ENCODE results near the gene PANX1. TPM values are rescaled to one million over a fixed set of nuclear protein-coding genes. Genes with fewer than 3 reads are reported as not detected.

Gene PANX1
- total RNA-seq, 1 donor from 2014 or later = 42.9 TPM

DNA sequence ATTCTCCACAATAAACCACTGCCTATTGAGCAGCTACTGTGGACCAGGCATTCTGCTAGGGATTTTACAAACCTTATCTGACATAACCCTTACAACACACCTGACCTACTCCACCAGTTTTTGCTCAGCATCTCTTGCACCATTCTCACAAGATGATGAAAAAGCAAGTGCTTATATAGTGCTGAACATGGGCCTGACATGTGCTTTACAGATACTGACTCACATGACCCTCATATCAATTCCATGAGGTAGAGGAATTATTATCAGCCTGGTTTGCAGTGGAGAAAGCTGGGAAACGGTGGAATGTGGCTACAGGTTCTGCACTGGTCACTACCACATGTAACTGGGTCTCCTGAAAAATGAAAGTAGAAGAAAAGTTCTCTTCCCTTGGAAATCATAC lies 37.5 kb upstream of the PANX1 start:
- H3K9me3 Mint-ChIP-seq = no peaks in the 10 kb centered on the region
- H3K4me3 Mint-ChIP-seq = no peak overlapping the region
- no peak for TF ChIP-seq CTCF (IDR thresholded peaks at IDR 0.05; ENCODE audit: unreplicated experiment)
- H3K27ac Mint-ChIP-seq = no peak overlapping the region
- no peak for DNase-seq (ENCODE audit: low spot score in 2 of 2, unreplicated experiment in 2 of 2)
- no peaks in the 10 kb centered on the region for H3K36me3 Mint-ChIP-seq
- peaks cover 19% of the 10 kb centered on the region for H3K27me3 Mint-ChIP-seq (ENCODE audit: low read depth)
- H3K4me1 Mint-ChIP-seq = no peaks in the 10 kb centered on the region

DNA sequence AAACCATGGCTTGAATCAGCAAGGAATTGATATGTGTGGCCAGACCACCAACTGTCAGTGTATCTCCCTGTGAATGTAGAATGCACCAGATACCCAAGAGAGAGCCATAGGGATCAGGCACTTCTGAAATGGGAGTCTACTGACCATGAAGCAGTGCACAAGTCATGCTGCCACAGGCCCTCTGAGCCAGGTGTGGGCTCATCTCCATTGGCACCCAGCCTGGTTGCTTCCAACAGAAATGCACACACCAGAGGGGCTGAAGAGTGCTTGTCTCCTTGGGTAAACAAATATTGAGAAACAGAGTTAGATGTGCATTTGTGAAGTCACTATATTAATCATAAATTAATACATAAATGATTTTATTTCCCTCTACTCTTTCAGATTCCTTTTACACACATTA lies 28.4 kb upstream of the PANX1 start:
- Mint-ChIP-seq H3K9me3 (peaks cover 40% of the 10 kb centered on the region), H3K4me3 (no peak overlapping the region), H3K4me1 (no peaks in the 10 kb centered on the region)

GRCh38 chr11:94103471-94103870 lies 25.2 kb upstream of the PANX1 start:
- peaks cover under 1% of the 10 kb centered on the region for H3K27me3 Mint-ChIP-seq (ENCODE audit: low read depth)
- H3K9me3 Mint-ChIP-seq = peaks cover 31% of the 10 kb centered on the region
- no peak overlapping the region for H3K4me3 Mint-ChIP-seq
- DNase-seq (ENCODE audit: low spot score in 2 of 2, unreplicated experiment in 2 of 2) = no peak
- no peaks in the 10 kb centered on the region for H3K36me3 Mint-ChIP-seq
- no peaks in the 10 kb centered on the region for H3K4me1 Mint-ChIP-seq
- no peak overlapping the region for H3K27ac Mint-ChIP-seq
- no peak for TF ChIP-seq CTCF (IDR thresholded peaks at IDR 0.05; ENCODE audit: unreplicated experiment)

More for the DNA sequence above, 28.4 kb upstream of the PANX1 start:
- H3K27ac Mint-ChIP-seq = no peak overlapping the region
- peaks cover 9% of the 10 kb centered on the region for H3K27me3 Mint-ChIP-seq (ENCODE audit: low read depth)
- no peaks in the 10 kb centered on the region for H3K36me3 Mint-ChIP-seq
- DNase-seq (ENCODE audit: low spot score in 2 of 2, unreplicated experiment in 2 of 2) = no peak
- no peak for TF ChIP-seq CTCF (IDR thresholded peaks at IDR 0.05; ENCODE audit: unreplicated experiment)

DNA sequence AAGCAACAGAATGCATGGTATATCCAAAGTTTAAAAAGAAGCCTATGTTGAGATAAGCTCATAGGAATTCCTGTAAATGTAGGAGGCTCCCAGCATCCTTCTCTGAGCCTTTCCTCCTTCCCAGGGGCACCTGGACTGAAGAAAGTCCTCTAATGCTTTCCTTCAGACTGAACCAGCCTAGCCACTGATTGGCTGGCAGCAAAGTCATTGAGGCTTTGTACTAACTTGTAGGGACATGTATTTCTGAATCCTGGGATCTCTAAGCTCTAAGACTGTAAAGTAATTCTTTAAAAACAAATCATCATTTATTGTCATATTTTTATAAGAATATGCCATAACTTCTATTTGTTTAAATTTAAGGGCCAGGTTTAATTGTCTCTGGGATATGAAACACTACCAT lies 23.9 kb upstream of the PANX1 start:
- no peak for DNase-seq (ENCODE audit: low spot score in 2 of 2, unreplicated experiment in 2 of 2)
- H3K9me3 Mint-ChIP-seq = peaks cover 34% of the 10 kb centered on the region
- H3K27ac Mint-ChIP-seq = no peak overlapping the region
- TF ChIP-seq CTCF (IDR thresholded peaks at IDR 0.05; ENCODE audit: unreplicated experiment) = no peak
- H3K4me3 Mint-ChIP-seq = no peak overlapping the region
- no peaks in the 10 kb centered on the region for H3K4me1 Mint-ChIP-seq
- H3K36me3 Mint-ChIP-seq = no peaks in the 10 kb centered on the region
- no peaks in the 10 kb centered on the region for H3K27me3 Mint-ChIP-seq (ENCODE audit: low read depth)

DNA sequence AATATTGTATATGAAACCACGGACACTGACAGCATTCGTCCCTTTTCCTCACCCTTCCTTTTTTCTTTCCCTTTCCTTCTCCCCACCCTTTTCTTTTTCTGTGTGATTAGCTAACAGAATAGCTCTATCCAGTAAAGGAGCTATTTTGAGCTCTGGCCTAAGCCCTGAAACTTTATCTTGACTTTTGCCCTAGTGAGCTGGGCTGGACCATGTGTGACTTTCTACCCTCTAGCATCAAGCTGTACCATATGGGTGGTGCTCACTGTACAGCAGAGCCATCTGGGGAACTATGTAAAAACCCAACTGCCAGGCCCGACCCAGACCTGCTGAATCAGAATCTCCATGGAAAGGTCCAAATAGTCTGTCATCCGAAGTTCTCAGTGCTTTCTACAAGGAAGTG lies 21.9 kb upstream of the PANX1 start:
- TF ChIP-seq CTCF (IDR thresholded peaks at IDR 0.05; ENCODE audit: unreplicated experiment) = no peak
- Mint-ChIP-seq H3K27me3 (ENCODE audit: low read depth) (no peaks in the 10 kb centered on the region), H3K36me3 (peaks cover 2% of the 10 kb centered on the region), H3K4me3 (no peak overlapping the region), H3K27ac (no peak overlapping the region), H3K4me1 (no peaks in the 10 kb centered on the region), H3K9me3 (peaks cover 22% of the 10 kb centered on the region)
- no peak for DNase-seq (ENCODE audit: low spot score in 2 of 2, unreplicated experiment in 2 of 2)

DNA sequence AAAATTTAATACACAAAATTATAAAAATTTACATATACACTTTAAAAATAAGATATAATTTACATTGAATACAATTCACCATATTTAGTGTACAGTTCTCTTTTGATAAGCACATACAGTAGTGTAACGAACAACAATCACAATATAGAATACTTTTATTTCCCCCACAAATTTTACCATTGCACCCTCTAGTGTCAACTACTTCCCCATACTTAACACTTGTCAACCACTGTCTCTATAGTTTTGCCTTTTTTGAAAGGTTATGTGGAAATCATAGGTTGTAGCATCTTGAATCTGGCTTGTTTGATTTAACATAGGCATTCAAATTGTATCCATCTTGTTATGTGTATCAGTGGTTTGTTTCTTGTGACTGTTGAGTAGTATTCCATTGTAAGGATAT lies 21.3 kb upstream of the PANX1 start:
- H3K36me3 Mint-ChIP-seq = peaks cover 2% of the 10 kb centered on the region
- DNase-seq (ENCODE audit: low spot score in 2 of 2, unreplicated experiment in 2 of 2) = no peak
- H3K9me3 Mint-ChIP-seq = peaks cover 21% of the 10 kb centered on the region

More for the DNA sequence above, 21.3 kb upstream of the PANX1 start:
- no peak overlapping the region for H3K27ac Mint-ChIP-seq
- no peak overlapping the region for H3K4me3 Mint-ChIP-seq
- TF ChIP-seq CTCF (IDR thresholded peaks at IDR 0.05; ENCODE audit: unreplicated experiment) = no peak
- H3K27me3 Mint-ChIP-seq (ENCODE audit: low read depth) = no peaks in the 10 kb centered on the region
- peaks cover 2% of the 10 kb centered on the region for H3K4me1 Mint-ChIP-seq
